Neuronal stem cell (in vitro differentiated cells): ENCODE results near the gene ANP32B.
"Not testable (repeated sequence)": the region's sequence is repeated elsewhere in the genome, so short reads cannot be mapped to it uniquely, and the experiment has no call there.

Source experiments
- DNase-seq: peaks from one replicate; pipeline ENCODE4 v3.0.0-alpha.2; 2013; ENCODE audit warnings: low spot score
- H2AFZ ChIP-seq: one replicate; pipeline ENCODE4 v1.6.1; 2013; ENCODE audit warnings: mild to moderate bottlenecking, low read length, inconsistent platforms
- H2AK5ac ChIP-seq: 2 replicates; pipeline ENCODE4 v1.6.1; 2013; ENCODE audit warnings: low read depth, mild to moderate bottlenecking, inconsistent platforms, low read length, moderate library complexity, mixed read lengths
- H2BK120ac ChIP-seq: 2 replicates; pipeline ENCODE4 v1.6.1; 2013; ENCODE audit warnings: low read depth, mild to moderate bottlenecking, inconsistent platforms, low read length, moderate library complexity, mixed read lengths
- H2BK12ac ChIP-seq: one replicate; pipeline ENCODE4 v1.6.1; 2013; ENCODE audit warnings: low read length, inconsistent platforms
- H2BK15ac ChIP-seq: 2 replicates; pipeline ENCODE4 v1.6.1; 2013; ENCODE audit warnings: mild to moderate bottlenecking, low read length, inconsistent platforms, mixed read lengths
- H2BK5ac ChIP-seq: one replicate; pipeline ENCODE4 v1.6.1; 2013; ENCODE audit warnings: inconsistent platforms, mild to moderate bottlenecking, low read length, moderate library complexity
- H3K14ac ChIP-seq: one replicate; pipeline ENCODE4 v1.6.1; 2013; ENCODE audit warnings: low read length, inconsistent platforms
- H3K18ac ChIP-seq: 2 replicates; pipeline ENCODE4 v1.6.1; 2013; ENCODE audit warnings: low read length, inconsistent platforms
- H3K23ac ChIP-seq: 2 replicates; pipeline ENCODE4 v1.6.1; 2013; ENCODE audit warnings: low read depth, mild to moderate bottlenecking, mixed read lengths, low read length, inconsistent platforms; ENCODE audit not compliant: poor library complexity
- H3K27ac ChIP-seq: replicated peaks from 3 replicates; pipeline ENCODE4 v1.5.1; 2013; ENCODE audit warnings: low read length, inconsistent platforms
- H3K27me3 ChIP-seq, 3 experiments: 2 replicates each; pipeline ENCODE4 v1.6.1; 2013; ENCODE audit warnings: low read length in 3 of 3, mild to moderate bottlenecking in 2 of 3, inconsistent platforms in 1 of 3, low read depth in 1 of 3, mixed read lengths in 1 of 3, moderate library complexity in 1 of 3; ENCODE audit not compliant: control insufficient read depth in 3 of 3, insufficient read depth in 3 of 3
- H3K36me3 ChIP-seq, 2 donors: replicated peaks in 1 of 2; 2 replicates each; pipeline ENCODE4 v1.6.1; 2013; ENCODE audit warnings: low read length in 2 of 2; ENCODE audit not compliant: control insufficient read depth in 2 of 2, insufficient read depth in 2 of 2
- H3K4ac ChIP-seq: 2 replicates; pipeline ENCODE4 v1.6.1; 2013; ENCODE audit warnings: inconsistent platforms, mild to moderate bottlenecking, low read length, moderate library complexity
- H3K4me1 ChIP-seq, 2 donors: 1 replicate in 1 of 2; 2 replicates in 1 of 2; pipeline ENCODE4 v1.6.1; 2013; ENCODE audit warnings: low read length in 2 of 2, low read depth in 1 of 2; ENCODE audit not compliant: control insufficient read depth in 2 of 2, insufficient read depth in 1 of 2
- H3K4me2 ChIP-seq: one replicate; pipeline ENCODE4 v1.6.1; 2013; ENCODE audit warnings: mild to moderate bottlenecking, low read length, inconsistent platforms; ENCODE audit not compliant: insufficient read depth, poor library complexity, severe bottlenecking
- H3K4me3 ChIP-seq, 2 donors: 2 replicates each; pipeline ENCODE4 v1.5.1; 2013; ENCODE audit warnings: low read length in 2 of 2, mild to moderate bottlenecking in 2 of 2, inconsistent platforms in 1 of 2, moderate library complexity in 1 of 2
- H3K79me1 ChIP-seq: one replicate; pipeline ENCODE4 v1.6.1; 2013; ENCODE audit warnings: low read depth, mild to moderate bottlenecking, inconsistent platforms, low read length, moderate library complexity
- H3K9ac ChIP-seq: one replicate; pipeline ENCODE4 v1.6.1; 2013; ENCODE audit warnings: mild to moderate bottlenecking, low read depth, low read length, inconsistent platforms; ENCODE audit not compliant: poor library complexity
- H3K9me3 ChIP-seq, 2 donors: replicated peaks in 1 of 2; 2 replicates each; pipeline versions ENCODE3 to v1.6.1; 2013; ENCODE audit warnings: low read length in 2 of 2, mild to moderate bottlenecking in 2 of 2, inconsistent platforms in 1 of 2, low read depth in 1 of 2, mixed read lengths in 1 of 2, moderate library complexity in 1 of 2; ENCODE audit not compliant: control insufficient read depth in 2 of 2, insufficient read depth in 1 of 2
- H4K8ac ChIP-seq: one replicate; pipeline ENCODE4 v1.6.1; 2013; ENCODE audit warnings: low read depth, mild to moderate bottlenecking, inconsistent platforms, low read length, moderate library complexity
- H4K91ac ChIP-seq: one replicate; pipeline ENCODE4 v1.6.1; 2013; ENCODE audit warnings: low read length, low read depth, mild to moderate bottlenecking, inconsistent platforms; ENCODE audit not compliant: poor library complexity
- WGBS, 2 donors: extraction: QIAGEN DNeasy Blood & Tissue Kit; methylation state at CpG; one replicate each; pipeline ENCODE4 v1.1.7; 2013; ENCODE audit warnings: missing lambda C conversion rate in 2 of 2, mixed read lengths in 1 of 2; ENCODE audit not compliant: insufficient read length in 2 of 2, insufficient replicate concordance in 1 of 2; ENCODE audit errors: extremely low coverage in 2 of 2; 5-methylcytosine and 5-hydroxymethylcytosine counted together

The ANP32B gene

DNA sequence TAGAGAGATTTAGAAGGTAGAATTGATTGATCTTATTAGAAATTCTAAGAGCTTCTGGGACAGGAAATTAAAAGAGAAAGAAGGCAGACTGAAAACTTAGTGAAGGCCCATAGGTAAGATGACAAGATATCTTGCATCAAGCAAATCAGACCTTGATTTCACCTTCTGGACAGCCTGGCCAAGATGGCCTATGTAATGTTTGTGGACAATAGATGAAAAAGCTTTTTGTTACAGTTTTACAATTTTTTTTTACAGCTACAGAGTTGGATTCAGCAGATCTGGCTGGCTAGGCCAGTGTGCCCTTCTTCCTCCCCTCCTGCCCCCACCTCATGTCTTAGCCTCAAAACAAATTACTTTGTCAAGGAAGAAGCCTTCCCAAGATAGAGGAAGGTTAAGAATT is 23.6 kb upstream of the ANP32B start:
- Histone ChIP-seq H2AFZ (no peak overlapping the region), H3K27me3 (peaks cover 0 to 48% (median 4%) of the 10 kb centered on the region in 3 experiments)

DNA sequence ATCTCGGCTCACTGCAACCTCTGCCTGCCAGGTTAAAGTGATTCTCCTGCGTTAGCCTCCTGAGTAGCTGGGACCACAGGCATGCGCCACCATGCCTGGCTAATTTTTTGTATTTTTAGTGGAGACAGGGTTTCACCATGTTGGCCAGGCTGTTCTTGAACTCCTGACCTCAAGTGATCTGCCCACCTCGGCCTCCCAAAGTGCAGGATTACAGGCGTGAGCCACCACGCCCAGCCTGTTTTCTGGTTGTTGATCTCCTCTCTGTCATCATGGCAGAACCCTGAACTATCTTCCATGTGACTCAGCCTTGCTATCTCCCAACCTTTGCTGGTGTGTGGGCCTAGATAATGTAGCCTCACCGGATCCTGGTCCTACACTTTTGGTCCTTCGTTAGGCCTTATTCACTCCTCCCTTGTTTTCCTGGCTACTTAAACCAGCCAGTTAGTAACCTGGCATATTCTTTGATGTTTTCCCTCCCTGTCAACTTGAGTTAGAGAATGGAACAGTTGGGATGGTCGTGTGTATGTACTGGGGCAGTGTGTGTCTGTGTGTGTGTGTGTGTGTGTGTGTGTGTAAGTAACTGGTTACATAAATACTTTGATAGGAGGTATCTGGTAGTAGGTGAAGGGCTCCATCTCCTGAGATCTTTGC is 22.3 kb upstream of the ANP32B start:
- not testable (repeated sequence) for H3K14ac ChIP-seq, H3K4me2 ChIP-seq, H3K18ac ChIP-seq, DNase-seq, H2BK12ac ChIP-seq, H3K9me3 ChIP-seq, H2BK120ac ChIP-seq, H3K36me3 ChIP-seq, H4K91ac ChIP-seq, H3K4me3 ChIP-seq, H3K9ac ChIP-seq, H3K27ac ChIP-seq, H3K4ac ChIP-seq, H2BK15ac ChIP-seq, H3K4me1 ChIP-seq, H2AK5ac ChIP-seq, H2BK5ac ChIP-seq, H3K79me1 ChIP-seq, H3K23ac ChIP-seq, H2AFZ ChIP-seq, H4K8ac ChIP-seq
- peaks cover 0 to 59% (median 4%) of the 10 kb centered on the region in 3 experiments for H3K27me3 ChIP-seq
- no CpG with 5 or more reads among the region's 9 CpGs for whole genome bisulfite sequencing, 2 donors

More for the DNA sequence above, 23.6 kb upstream of the ANP32B start:
- H3K4me3 ChIP-seq: no peak overlapping the region
- no peak overlapping the region for H2BK15ac ChIP-seq
- H3K14ac ChIP-seq: no peak overlapping the region
- H3K4me2 ChIP-seq: no peak overlapping the region
- no peaks in the 10 kb centered on the region for H3K9me3 ChIP-seq
- H3K18ac ChIP-seq: no peak overlapping the region
- no peak overlapping the region for H3K9ac ChIP-seq
- no peak overlapping the region for H3K27ac ChIP-seq
- H3K79me1 ChIP-seq: no peaks in the 10 kb centered on the region
- no peak overlapping the region for H2BK12ac ChIP-seq
- no peak for DNase-seq
- H4K91ac ChIP-seq: no peak overlapping the region
- no peak overlapping the region for H2AK5ac ChIP-seq
- H3K36me3 ChIP-seq: no peaks in the 10 kb centered on the region
- no peak overlapping the region for H2BK120ac ChIP-seq
- H2BK5ac ChIP-seq: no peak overlapping the region
- H3K4me1 ChIP-seq: no peaks in the 10 kb centered on the region
- H4K8ac ChIP-seq: no peak overlapping the region
- no peak overlapping the region for H3K4ac ChIP-seq
- H3K23ac ChIP-seq: no peak overlapping the region

DNA sequence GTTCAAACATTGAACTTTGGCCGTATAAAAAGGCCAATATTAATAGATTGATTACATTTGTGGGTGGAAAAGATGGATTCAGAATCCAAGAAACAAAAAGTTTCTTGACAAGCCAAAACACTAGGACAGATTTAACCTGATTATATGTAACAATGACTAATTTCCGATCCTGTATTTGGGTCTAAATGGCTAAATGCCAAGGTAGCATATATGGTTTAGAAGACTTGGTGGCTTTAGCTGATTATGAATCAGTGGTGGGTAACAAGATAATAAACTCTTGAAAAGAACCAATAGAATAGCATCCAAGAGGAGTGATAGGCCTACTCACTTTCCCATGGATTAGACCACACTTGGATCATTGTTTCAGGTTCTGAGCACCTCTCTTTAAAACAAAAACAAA is 21.8 kb upstream of the ANP32B start:
- Histone ChIP-seq H3K18ac (no peak overlapping the region), H3K14ac (no peak overlapping the region), H3K4me3 (no peak overlapping the region), H3K9me3 (no peaks in the 10 kb centered on the region), H3K36me3 (no peaks in the 10 kb centered on the region), H4K8ac (no peak overlapping the region), H3K79me1 (no peaks in the 10 kb centered on the region), H3K4ac (no peak overlapping the region), H2BK15ac (no peak overlapping the region), H3K4me2 (no peak overlapping the region), H3K27ac (no peak overlapping the region), H3K9ac (no peak overlapping the region), H3K4me1 (no peaks in the 10 kb centered on the region), H2BK120ac (no peak overlapping the region), H2AK5ac (no peak overlapping the region), H2AFZ (no peak overlapping the region), H3K27me3 (peaks cover 0 to 59% (median 2%) of the 10 kb centered on the region in 3 experiments), H3K23ac (no peak overlapping the region), H2BK12ac (no peak overlapping the region), H2BK5ac (no peak overlapping the region), H4K91ac (no peak overlapping the region)
- WGBS, 2 donors: no CpG with 5 or more reads among the region's 2 CpGs
- DNase-seq: no peak

DNA sequence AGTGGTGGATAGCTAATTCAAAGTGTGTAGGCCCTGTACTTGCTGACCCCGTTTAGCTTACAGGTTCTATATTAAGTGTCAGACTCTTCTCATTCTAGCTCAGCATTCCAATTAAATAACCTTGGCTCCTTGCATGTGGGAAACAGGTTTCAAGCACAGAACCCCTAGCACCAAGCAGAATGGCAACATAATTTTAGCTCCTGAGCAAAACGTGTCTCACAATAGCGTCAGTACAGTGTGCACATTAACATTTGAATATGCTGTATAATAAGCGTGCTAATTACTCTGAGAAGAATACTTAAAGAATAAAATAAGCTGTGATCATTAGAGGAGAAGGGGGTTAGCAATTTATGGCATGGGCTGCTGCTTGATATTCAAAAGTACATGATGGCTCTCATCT is 21.0 kb upstream of the ANP32B start:
- Histone ChIP-seq H3K9me3 (no peaks in the 10 kb centered on the region), H4K91ac (no peak overlapping the region), H3K4me3 (no peak overlapping the region), H3K18ac (no peak overlapping the region), H3K27ac (no peak overlapping the region), H3K36me3 (no peaks in the 10 kb centered on the region), H3K14ac (no peak overlapping the region), H3K23ac (no peak overlapping the region), H2BK15ac (no peak overlapping the region), H3K79me1 (no peaks in the 10 kb centered on the region), H3K4me2 (no peak overlapping the region), H4K8ac (no peak overlapping the region), H3K9ac (no peak overlapping the region), H2BK12ac (no peak overlapping the region), H3K4ac (no peak overlapping the region), H3K27me3 (peaks cover 0 to 56% (median 1%) of the 10 kb centered on the region in 3 experiments), H2AK5ac (no peak overlapping the region), H2BK120ac (no peak overlapping the region), H2BK5ac (no peak overlapping the region), H3K4me1 (no peaks in the 10 kb centered on the region), H2AFZ (no peak overlapping the region)
- no CpG with 5 or more reads among the region's 4 CpGs for WGBS, 2 donors
- no peak for DNase-seq
